ENCODE results near the gene MYLK2. TPM values are rescaled to one million over a fixed set of nuclear protein-coding genes. Genes with fewer than 3 reads are reported as not detected.

MYLK2 gene
- polyA plus RNA-seq, 1 donor from 2014 or later, result 0.22 TPM

DNA sequence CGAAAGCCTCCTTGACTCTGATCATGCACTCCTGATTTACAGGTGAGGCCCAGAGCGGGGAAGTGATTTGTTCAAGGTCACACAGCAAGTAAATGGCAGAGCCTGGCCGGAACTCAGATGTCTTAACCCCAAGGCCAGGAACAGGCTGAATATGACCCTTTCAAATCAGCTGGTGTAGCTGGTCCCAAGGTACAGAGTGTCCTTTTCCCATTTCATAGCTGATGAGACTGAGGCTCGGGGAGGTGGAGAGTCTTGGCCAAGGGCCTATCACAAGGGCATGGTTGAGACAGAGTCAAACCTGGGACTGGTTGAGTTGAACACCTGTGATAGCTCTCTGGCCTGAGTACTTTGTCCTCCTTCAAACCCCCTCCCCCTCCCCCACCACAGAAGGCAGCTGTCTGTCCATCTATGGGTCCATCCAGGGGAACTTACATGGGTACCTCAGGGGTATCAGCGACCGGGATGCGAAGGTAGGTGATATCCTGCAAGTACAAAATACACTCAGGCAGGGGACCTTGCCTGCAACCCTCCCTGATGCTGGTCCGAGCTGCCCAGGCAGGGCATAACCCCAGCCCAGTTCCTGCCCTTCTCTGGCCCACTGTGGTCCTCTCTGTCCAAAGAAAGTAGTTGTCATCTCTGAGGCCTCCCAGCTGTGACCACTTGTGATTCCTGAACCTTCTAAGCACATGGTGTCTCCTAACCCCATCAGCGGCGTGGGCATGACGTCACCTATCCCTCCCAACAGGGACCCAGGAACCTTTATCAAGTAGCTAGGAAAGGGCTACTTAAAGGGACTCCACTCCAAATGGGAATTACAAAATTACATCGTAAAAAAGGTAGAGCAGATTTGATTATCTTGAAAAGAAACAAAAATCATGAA lies 45.6 kb downstream of the MYLK2 start:
- Histone ChIP-seq H3K9me2 (ENCODE audit: insufficient read depth, low read length) (no peaks in the 10 kb centered on the region), H3F3A (ENCODE audit: insufficient read depth, low read length, poor library complexity, severe bottlenecking) (peaks cover 8% of the 10 kb centered on the region), H3K27me3 (ENCODE audit: insufficient read depth, low read depth, low read length) (no peaks in the 10 kb centered on the region), H3K9me3 (ENCODE audit: low read length) (no peaks in the 10 kb centered on the region), H3K36me3 (ENCODE audit: insufficient read depth, low read length) (no peaks in the 10 kb centered on the region), H3K4me2 (ENCODE audit: low read length) (no peak overlapping the region), H3K79me2 (replicated peaks; ENCODE audit: insufficient read depth, low read length) (no peaks in the 10 kb centered on the region), H3K9ac (ENCODE audit: low read length) (no peak overlapping the region), H3K4me3 (ENCODE audit: low read length) (no peak overlapping the region), H4K20me1 (ENCODE audit: insufficient read depth) (no peaks in the 10 kb centered on the region), H3K27ac (ENCODE audit: low read length) (no peak overlapping the region), H2AFZ (ENCODE audit: low read depth, low read length) (no peak overlapping the region)
- TF ChIP-seq POLR2AphosphoS5 (IDR thresholded peaks at IDR 0.05) (no peak), EP300 (conservative IDR thresholded peaks at IDR 0.05; ENCODE audit: poor library complexity, severe bottlenecking) (no peak), SMC3 (conservative IDR thresholded peaks at IDR 0.05; ENCODE audit: poor library complexity) (no peak), RAD21 (conservative IDR thresholded peaks at IDR 0.05) (no peak), MXI1 (conservative IDR thresholded peaks at IDR 0.05; ENCODE audit: poor library complexity, severe bottlenecking) (no peak), TAF1 (IDR thresholded peaks at IDR 0.05; ENCODE audit: low read depth) (no peak), EZH2 (IDR thresholded peaks at IDR 0.05; ENCODE audit: borderline replicate concordance, insufficient read depth, low read length, poor library complexity, severe bottlenecking) (no peak)
- TF ChIP-seq, protein P1, sequence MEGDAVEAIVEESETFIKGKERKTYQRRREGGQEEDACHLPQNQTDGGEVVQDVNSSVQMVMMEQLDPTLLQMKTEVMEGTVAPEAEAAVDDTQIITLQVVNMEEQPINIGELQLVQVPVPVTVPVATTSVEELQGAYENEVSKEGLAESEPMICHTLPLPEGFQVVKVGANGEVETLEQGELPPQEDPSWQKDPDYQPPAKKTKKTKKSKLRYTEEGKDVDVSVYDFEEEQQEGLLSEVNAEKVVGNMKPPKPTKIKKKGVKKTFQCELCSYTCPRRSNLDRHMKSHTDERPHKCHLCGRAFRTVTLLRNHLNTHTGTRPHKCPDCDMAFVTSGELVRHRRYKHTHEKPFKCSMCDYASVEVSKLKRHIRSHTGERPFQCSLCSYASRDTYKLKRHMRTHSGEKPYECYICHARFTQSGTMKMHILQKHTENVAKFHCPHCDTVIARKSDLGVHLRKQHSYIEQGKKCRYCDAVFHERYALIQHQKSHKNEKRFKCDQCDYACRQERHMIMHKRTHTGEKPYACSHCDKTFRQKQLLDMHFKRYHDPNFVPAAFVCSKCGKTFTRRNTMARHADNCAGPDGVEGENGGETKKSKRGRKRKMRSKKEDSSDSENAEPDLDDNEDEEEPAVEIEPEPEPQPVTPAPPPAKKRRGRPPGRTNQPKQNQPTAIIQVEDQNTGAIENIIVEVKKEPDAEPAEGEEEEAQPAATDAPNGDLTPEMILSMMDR (IDR thresholded peaks at IDR 0.05; ENCODE audit: poor library complexity, severe bottlenecking), result no peak
- TF ChIP-seq, protein P2, sequence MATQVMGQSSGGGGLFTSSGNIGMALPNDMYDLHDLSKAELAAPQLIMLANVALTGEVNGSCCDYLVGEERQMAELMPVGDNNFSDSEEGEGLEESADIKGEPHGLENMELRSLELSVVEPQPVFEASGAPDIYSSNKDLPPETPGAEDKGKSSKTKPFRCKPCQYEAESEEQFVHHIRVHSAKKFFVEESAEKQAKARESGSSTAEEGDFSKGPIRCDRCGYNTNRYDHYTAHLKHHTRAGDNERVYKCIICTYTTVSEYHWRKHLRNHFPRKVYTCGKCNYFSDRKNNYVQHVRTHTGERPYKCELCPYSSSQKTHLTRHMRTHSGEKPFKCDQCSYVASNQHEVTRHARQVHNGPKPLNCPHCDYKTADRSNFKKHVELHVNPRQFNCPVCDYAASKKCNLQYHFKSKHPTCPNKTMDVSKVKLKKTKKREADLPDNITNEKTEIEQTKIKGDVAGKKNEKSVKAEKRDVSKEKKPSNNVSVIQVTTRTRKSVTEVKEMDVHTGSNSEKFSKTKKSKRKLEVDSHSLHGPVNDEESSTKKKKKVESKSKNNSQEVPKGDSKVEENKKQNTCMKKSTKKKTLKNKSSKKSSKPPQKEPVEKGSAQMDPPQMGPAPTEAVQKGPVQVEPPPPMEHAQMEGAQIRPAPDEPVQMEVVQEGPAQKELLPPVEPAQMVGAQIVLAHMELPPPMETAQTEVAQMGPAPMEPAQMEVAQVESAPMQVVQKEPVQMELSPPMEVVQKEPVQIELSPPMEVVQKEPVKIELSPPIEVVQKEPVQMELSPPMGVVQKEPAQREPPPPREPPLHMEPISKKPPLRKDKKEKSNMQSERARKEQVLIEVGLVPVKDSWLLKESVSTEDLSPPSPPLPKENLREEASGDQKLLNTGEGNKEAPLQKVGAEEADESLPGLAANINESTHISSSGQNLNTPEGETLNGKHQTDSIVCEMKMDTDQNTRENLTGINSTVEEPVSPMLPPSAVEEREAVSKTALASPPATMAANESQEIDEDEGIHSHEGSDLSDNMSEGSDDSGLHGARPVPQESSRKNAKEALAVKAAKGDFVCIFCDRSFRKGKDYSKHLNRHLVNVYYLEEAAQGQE (IDR thresholded peaks at IDR 0.05; ENCODE audit: borderline replicate concordance), result no peak

DNA sequence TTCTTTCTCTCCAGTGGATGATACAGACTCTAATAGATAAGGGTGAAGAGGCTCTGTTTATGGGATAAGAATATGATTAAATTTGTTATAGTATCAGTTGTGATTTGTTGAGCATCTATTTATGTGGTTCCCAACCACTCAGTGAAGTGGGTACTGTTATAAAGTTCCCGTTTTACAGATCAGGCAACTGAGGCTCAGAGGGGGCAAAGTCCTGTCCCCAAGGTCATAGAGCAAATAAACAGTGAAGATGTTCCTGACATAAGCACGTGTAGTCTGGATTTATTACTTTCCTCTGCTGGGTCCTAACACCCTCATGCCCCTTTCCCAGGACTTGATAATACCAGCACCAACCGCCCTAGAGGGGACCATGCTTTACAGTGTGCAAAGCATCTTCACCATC lies 47.1 kb downstream of the MYLK2 start:
- Histone ChIP-seq H3K9me2 (ENCODE audit: insufficient read depth, low read length) (no peaks in the 10 kb centered on the region), H3K9me3 (ENCODE audit: low read length) (no peaks in the 10 kb centered on the region), H4K20me1 (ENCODE audit: insufficient read depth) (no peaks in the 10 kb centered on the region), H3K4me3 (ENCODE audit: low read length) (no peak overlapping the region), H3K4me2 (ENCODE audit: low read length) (no peak overlapping the region), H3K27ac (ENCODE audit: low read length) (no peak overlapping the region), H3K27me3 (ENCODE audit: insufficient read depth, low read depth, low read length) (no peaks in the 10 kb centered on the region), H2AFZ (ENCODE audit: low read depth, low read length) (no peak overlapping the region), H3K9ac (ENCODE audit: low read length) (no peak overlapping the region), H3F3A (ENCODE audit: insufficient read depth, low read length, poor library complexity, severe bottlenecking) (peaks cover 8% of the 10 kb centered on the region), H3K36me3 (ENCODE audit: insufficient read depth, low read length) (no peaks in the 10 kb centered on the region), H3K79me2 (replicated peaks; ENCODE audit: insufficient read depth, low read length) (no peaks in the 10 kb centered on the region)
- TF ChIP-seq TAF1 (IDR thresholded peaks at IDR 0.05; ENCODE audit: low read depth) (no peak), MXI1 (conservative IDR thresholded peaks at IDR 0.05; ENCODE audit: poor library complexity, severe bottlenecking) (no peak), RAD21 (conservative IDR thresholded peaks at IDR 0.05) (no peak), EZH2 (IDR thresholded peaks at IDR 0.05; ENCODE audit: borderline replicate concordance, insufficient read depth, low read length, poor library complexity, severe bottlenecking) (no peak)
- TF ChIP-seq, protein P1 (IDR thresholded peaks at IDR 0.05; ENCODE audit: poor library complexity, severe bottlenecking), result no peak
- TF ChIP-seq, protein P2 (IDR thresholded peaks at IDR 0.05; ENCODE audit: borderline replicate concordance), result no peak

All from neural cell (in vitro differentiated cells).